ENCODE results near the gene IQGAP2. TPM values are rescaled to one million over a fixed set of nuclear protein-coding genes. Genes with fewer than 3 reads are reported as not detected.
A peak's percentile ranks its signal among the peaks of the same experiment; 100 is the strongest.

Gene IQGAP2
- total RNA-seq, 3 donors from 2014 or later (not counting 1 experiment from before 2014, with no cell fraction given) = 172 to 218 (median 207) TPM

GRCh38 chr5:76542241-76542640 is 139.2 kb downstream of the IQGAP2 start:
- 83% methylated on average over 2 of the region's 6 CpGs for WGBS (ENCODE audit: insufficient coverage)

GRCh38 chr5:76542887-76543690 is 140.0 kb downstream of the IQGAP2 start:
- peak overlapping the region; percentile 90 for H3K27ac ChIP-seq (ENCODE audit: low read length)
- H3K27me3 ChIP-seq (ENCODE audit: control insufficient read depth, insufficient read depth, low read length) = no peaks in the 10 kb centered on the region
- Mint-ChIP-seq H3K4me1 (peaks cover 87 to 90% of the 10 kb centered on the region in 2 donors), H3K27me3 (ENCODE audit: low read depth in 2 of 2) (no peaks in the 10 kb centered on the region), H3K9me3 (no peaks in the 10 kb centered on the region), H3K36me3 (no peaks in the 10 kb centered on the region), H3K4me3 (peak overlapping the region; percentile 79), H3K27ac (peak overlapping the region; percentile 96 to 98)
- 9% methylated on average over 13 of the region's 13 CpGs for WGBS (ENCODE audit: insufficient coverage)
- H3K4me3 ChIP-seq (ENCODE audit: low read length) = peak overlapping the region; percentile 25
- peaks cover 63% of the 10 kb centered on the region for H3K4me1 ChIP-seq (ENCODE audit: control insufficient read depth, insufficient read depth, low read length)
- intact Hi-C loops (cut with micrococcal nuclease) = loop anchor here (1.0 to 5.0 kb wide), 3 partner anchors 36 to 139 kb away; no protein-coding TSS in a partner anchor
- H3K36me3 ChIP-seq (ENCODE audit: control insufficient read depth, insufficient read depth, low read length) = no peaks in the 10 kb centered on the region
- ATAC-seq (peak; percentile 63 to 88 (median 80)), DNase-seq (peak; percentile 70 to 87)
- H3K9me3 ChIP-seq (ENCODE audit: control insufficient read depth, insufficient read depth, low read length) = no peaks in the 10 kb centered on the region
- TF ChIP-seq, protein P1, sequence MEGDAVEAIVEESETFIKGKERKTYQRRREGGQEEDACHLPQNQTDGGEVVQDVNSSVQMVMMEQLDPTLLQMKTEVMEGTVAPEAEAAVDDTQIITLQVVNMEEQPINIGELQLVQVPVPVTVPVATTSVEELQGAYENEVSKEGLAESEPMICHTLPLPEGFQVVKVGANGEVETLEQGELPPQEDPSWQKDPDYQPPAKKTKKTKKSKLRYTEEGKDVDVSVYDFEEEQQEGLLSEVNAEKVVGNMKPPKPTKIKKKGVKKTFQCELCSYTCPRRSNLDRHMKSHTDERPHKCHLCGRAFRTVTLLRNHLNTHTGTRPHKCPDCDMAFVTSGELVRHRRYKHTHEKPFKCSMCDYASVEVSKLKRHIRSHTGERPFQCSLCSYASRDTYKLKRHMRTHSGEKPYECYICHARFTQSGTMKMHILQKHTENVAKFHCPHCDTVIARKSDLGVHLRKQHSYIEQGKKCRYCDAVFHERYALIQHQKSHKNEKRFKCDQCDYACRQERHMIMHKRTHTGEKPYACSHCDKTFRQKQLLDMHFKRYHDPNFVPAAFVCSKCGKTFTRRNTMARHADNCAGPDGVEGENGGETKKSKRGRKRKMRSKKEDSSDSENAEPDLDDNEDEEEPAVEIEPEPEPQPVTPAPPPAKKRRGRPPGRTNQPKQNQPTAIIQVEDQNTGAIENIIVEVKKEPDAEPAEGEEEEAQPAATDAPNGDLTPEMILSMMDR (IDR thresholded peaks at IDR 0.05) = no peak

More at GRCh38 chr5:76542241-76542640, 139.2 kb downstream of the IQGAP2 start:
- Histone ChIP-seq H3K27ac (ENCODE audit: low read length) (peak overlapping the region; percentile 90), H3K9me3 (ENCODE audit: control insufficient read depth, insufficient read depth, low read length) (no peaks in the 10 kb centered on the region), H3K36me3 (ENCODE audit: control insufficient read depth, insufficient read depth, low read length) (no peaks in the 10 kb centered on the region), H3K27me3 (ENCODE audit: control insufficient read depth, insufficient read depth, low read length) (no peaks in the 10 kb centered on the region), H3K4me1 (ENCODE audit: control insufficient read depth, insufficient read depth, low read length) (peaks cover 58% of the 10 kb centered on the region), H3K4me3 (ENCODE audit: low read length) (no peak overlapping the region)
- peaks cover 87% of the 10 kb centered on the region in 2 donors for H3K4me1 Mint-ChIP-seq
- no peak for ATAC-seq
- no peaks in the 10 kb centered on the region for H3K27me3 Mint-ChIP-seq (ENCODE audit: low read depth in 2 of 2)
- no peak for DNase-seq
- TF ChIP-seq, protein P1 (IDR thresholded peaks at IDR 0.05) = no peak
- H3K36me3 Mint-ChIP-seq = no peaks in the 10 kb centered on the region
- intact Hi-C loops (cut with micrococcal nuclease) = loop anchor here (5.0 kb wide), 1 partner anchor 35 kb away; no protein-coding TSS in a partner anchor
- no peaks in the 10 kb centered on the region for H3K9me3 Mint-ChIP-seq
- H3K27ac Mint-ChIP-seq = peak overlapping the region; percentile 96 to 98
- H3K4me3 Mint-ChIP-seq = peak overlapping the region; percentile 79

- Mint-ChIP-seq H3K27me3 (ENCODE audit: low read depth in 2 of 2) (no peaks in the 10 kb centered on the region), H3K4me3 (peak overlapping the region; percentile 79), H3K9me3 (no peaks in the 10 kb centered on the region), H3K36me3 (no peaks in the 10 kb centered on the region), H3K4me1 (peaks cover 87 to 90% of the 10 kb centered on the region in 2 donors), H3K27ac (peak overlapping the region; percentile 96 to 98)
- DNase-seq (peak; percentile 40 to 81), ATAC-seq (peak in 1 of 3 donors; percentile 16)
- TF ChIP-seq, protein P1 (IDR thresholded peaks at IDR 0.05) = peak; percentile 55
- H3K27me3 ChIP-seq (ENCODE audit: control insufficient read depth, insufficient read depth, low read length) = no peaks in the 10 kb centered on the region
- H3K9me3 ChIP-seq (ENCODE audit: control insufficient read depth, insufficient read depth, low read length) = no peaks in the 10 kb centered on the region
- peaks cover 62% of the 10 kb centered on the region for H3K4me1 ChIP-seq (ENCODE audit: control insufficient read depth, insufficient read depth, low read length)
- intact Hi-C loops (cut with micrococcal nuclease) = loop anchor here (1.0 to 5.0 kb wide), 2 partner anchors 37 to 206 kb away; no protein-coding TSS in a partner anchor
- no peak overlapping the region for H3K4me3 ChIP-seq (ENCODE audit: low read length)
- WGBS (ENCODE audit: insufficient coverage) = 23% methylated on average over 1 of the region's 4 CpGs
- H3K27ac ChIP-seq (ENCODE audit: low read length) = peak overlapping the region; percentile 90
- H3K36me3 ChIP-seq (ENCODE audit: control insufficient read depth, insufficient read depth, low read length) = no peaks in the 10 kb centered on the region
These were observed 141.3 kb downstream of the IQGAP2 start for GRCh38 chr5:76544268-76544926.
